Mammary epithelial cell (primary cell): ENCODE measurements around the gene SIGLEC5.

Experiments used
- EZH2 ChIP-seq: IDR thresholded peaks from 2 replicates; pipeline ENCODE4 v1.6.1; 2012; ENCODE audit warnings: low read length, inconsistent platforms, borderline replicate concordance
- TF ChIP-seq, protein P1 (sequence below), 2 donors: IDR thresholded peaks in 1 of 2; conservative IDR thresholded peaks in 1 of 2; 2 replicates each; pipeline ENCODE4 v1.5.1; 2011 to 2012; ENCODE audit warnings: inconsistent platforms in 2 of 2, low read length in 2 of 2, mild to moderate bottlenecking in 2 of 2, control low read depth in 1 of 2, low read depth in 1 of 2; ENCODE audit not compliant: insufficient read depth in 1 of 2; ENCODE audit errors: extremely low read depth in 1 of 2

DNA sequence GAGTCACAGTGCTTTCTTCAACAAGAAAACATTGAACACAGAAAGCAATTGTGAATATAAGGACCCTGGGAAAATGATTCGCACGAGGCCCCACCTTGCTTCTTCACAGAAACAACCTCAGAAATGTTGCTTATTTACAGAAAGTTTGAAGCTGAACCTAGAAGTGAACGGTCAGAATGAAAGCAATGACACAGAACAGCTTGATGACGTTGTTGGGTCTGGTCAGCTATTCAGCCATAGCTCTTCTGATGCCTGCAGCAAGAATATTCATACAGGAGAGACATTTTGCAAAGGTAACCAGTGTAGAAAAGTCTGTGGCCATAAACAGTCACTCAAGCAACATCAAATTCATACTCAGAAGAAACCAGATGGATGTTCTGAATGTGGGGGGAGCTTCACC is 43.4 kb downstream of the SIGLEC5 start:
- TF ChIP-seq, protein P1, sequence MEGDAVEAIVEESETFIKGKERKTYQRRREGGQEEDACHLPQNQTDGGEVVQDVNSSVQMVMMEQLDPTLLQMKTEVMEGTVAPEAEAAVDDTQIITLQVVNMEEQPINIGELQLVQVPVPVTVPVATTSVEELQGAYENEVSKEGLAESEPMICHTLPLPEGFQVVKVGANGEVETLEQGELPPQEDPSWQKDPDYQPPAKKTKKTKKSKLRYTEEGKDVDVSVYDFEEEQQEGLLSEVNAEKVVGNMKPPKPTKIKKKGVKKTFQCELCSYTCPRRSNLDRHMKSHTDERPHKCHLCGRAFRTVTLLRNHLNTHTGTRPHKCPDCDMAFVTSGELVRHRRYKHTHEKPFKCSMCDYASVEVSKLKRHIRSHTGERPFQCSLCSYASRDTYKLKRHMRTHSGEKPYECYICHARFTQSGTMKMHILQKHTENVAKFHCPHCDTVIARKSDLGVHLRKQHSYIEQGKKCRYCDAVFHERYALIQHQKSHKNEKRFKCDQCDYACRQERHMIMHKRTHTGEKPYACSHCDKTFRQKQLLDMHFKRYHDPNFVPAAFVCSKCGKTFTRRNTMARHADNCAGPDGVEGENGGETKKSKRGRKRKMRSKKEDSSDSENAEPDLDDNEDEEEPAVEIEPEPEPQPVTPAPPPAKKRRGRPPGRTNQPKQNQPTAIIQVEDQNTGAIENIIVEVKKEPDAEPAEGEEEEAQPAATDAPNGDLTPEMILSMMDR (conservative IDR thresholded peaks at IDR 0.05 in 1 of 2, IDR thresholded peaks at IDR 0.05 in 1 of 2; ENCODE audit: extremely low read depth in 1 of 2, insufficient read depth in 1 of 2, low read depth in 1 of 2, low read length in 2 of 2), result no peak
- TF ChIP-seq EZH2, result no peak
